H1 (cell line): Measurements from ENCODE around the gene FBN1. TPM values are rescaled to one million over a fixed set of nuclear protein-coding genes. Genes with fewer than 3 reads are reported as not detected.

Experiments used
- CHD7 ChIP-seq: fragments of 300-600 bp; sonication (generic); IDR thresholded peaks from 2 replicates; pipeline ENCODE4 v1.7.1; 2012; ENCODE audit warnings: low read length, moderate library complexity, mild to moderate bottlenecking, inconsistent platforms; ENCODE audit not compliant: insufficient replicate concordance
- FOSL1 ChIP-seq: IDR thresholded peaks from 2 replicates; pipeline ENCODE4 v1.6.1; 2011; ENCODE audit warnings: mild to moderate bottlenecking, low read depth, low read length, moderate library complexity; ENCODE audit not compliant: insufficient read depth
- JUN ChIP-seq: IDR thresholded peaks from 2 replicates; pipeline ENCODE4 v1.6.1; 2011; ENCODE audit warnings: low read depth, mild to moderate bottlenecking, improper control_type of control experiment, low read length
- KDM4A ChIP-seq: IDR thresholded peaks from one replicate; pipeline ENCODE4 v1.7.1; 2012; ENCODE audit warnings: low read depth, mild to moderate bottlenecking, moderate library complexity, low read length, inconsistent platforms; ENCODE audit not compliant: severe bottlenecking
- MAFK ChIP-seq: IDR thresholded peaks from 2 replicates; pipeline ENCODE4 v1.6.1; 2012; ENCODE audit warnings: low read depth, mild to moderate bottlenecking, improper control_type of control experiment, low read length
- SP1 ChIP-seq: IDR thresholded peaks from 2 replicates; pipeline ENCODE4 v1.6.1; 2011; ENCODE audit warnings: low read depth, low read length
- TAF1 ChIP-seq: IDR thresholded peaks from 2 replicates; pipeline ENCODE4 v1.6.1; 2011; ENCODE audit warnings: mild to moderate bottlenecking, low read depth, low read length
- TAF7 ChIP-seq: optimal IDR thresholded peaks from 2 replicates; pipeline ENCODE3; 2011; ENCODE audit warnings: low read depth, mild to moderate bottlenecking, inconsistent platforms, low read length, moderate library complexity, borderline replicate concordance
- USF2 ChIP-seq: IDR thresholded peaks from 2 replicates; pipeline ENCODE4 v1.6.1; 2011; ENCODE audit warnings: low read length, improper control_type of control experiment
- polyA plus RNA-seq, 7 experiments: library from polyadenylated mRNA; depleted of rRNA in 3 of 7; stranded (reverse) in 5 of 7; unstranded in 2 of 7; fragments of >200 nt in 5 of 7; fragments of 200-250 nt in 2 of 7; gene quantifications; 1 replicate in 5 of 7; 2 replicates in 1 of 7; 4 replicates in 1 of 7; pipeline versions ENCODE4 v1.2.1 to v1.2.3, GENCODE V29; 2011 to 2013; ENCODE audit warnings: missing spikeins in 2 of 7, mixed read lengths in 2 of 7
- total RNA-seq: library from RNA; stranded (reverse); fragmentation: NEBNext Ultra II Directional; extraction: Animal tissue kit (Norgen Biotek cat#: 25700); gene quantifications from 2 replicates; pipeline ENCODE4 v1.2.1, GENCODE V29; 2021

FBN1 gene
- total and polyA plus RNA-seq, 2 of the 8 experiments (the other 6 are each of a cell fraction or from before 2014, with no cell fraction given): 3.0 to 4.0 TPM

- TF ChIP-seq CHD7: no peak
- no peak for TF ChIP-seq KDM4A
- TF ChIP-seq TAF7: no peak
- no peak for TF ChIP-seq JUN
- no peak for TF ChIP-seq MAFK
- no peak for TF ChIP-seq USF2
- TF ChIP-seq SP1: no peak
- no peak for TF ChIP-seq TAF1
- no peak for TF ChIP-seq FOSL1
These were observed 283.8 kb downstream of the FBN1 start (continued) for GRCh38 chr15:48361685-48362084.
